HL-60/S4 (cell line): ENCODE results near the gene MAP1LC3B.
"Not testable (repeated sequence)": the region's sequence is repeated elsewhere in the genome, so short reads cannot be mapped to it uniquely, and the experiment has no call there.

ENCODE experiments used
- in situ Hi-C: fragments of 300-500 bp; cut with MboI; formaldehyde crosslinking; loops from 2 replicates; pipeline ENCODE4 v1.14.3; 2022; ENCODE audit warnings: low sequenced_read_pairs

MAP1LC3B gene

GRCh38 chr16:87380403-87380802, 11.7 kb upstream of the MAP1LC3B start:
- in situ Hi-C loops: no loop called here

DNA sequence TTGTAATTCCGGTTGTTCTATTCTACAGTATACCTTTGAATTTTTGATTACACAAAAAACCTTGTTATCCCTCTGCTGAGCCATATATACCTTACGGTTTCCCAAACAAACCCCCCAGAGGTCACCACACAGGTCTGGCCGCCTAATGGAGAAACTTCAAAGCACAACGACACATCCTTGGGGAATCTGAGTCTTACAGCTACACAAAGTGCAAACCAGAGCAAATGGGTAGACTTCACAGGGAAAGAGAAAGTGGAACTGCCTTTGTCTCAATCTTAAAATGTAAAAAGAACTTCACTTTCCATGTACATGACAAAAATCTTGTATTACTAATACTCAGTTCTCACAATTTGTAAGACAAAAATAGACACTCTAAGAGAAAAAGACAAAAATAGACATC, 11.3 kb upstream of the MAP1LC3B start:
- in situ Hi-C loops: no loop called here

DNA sequence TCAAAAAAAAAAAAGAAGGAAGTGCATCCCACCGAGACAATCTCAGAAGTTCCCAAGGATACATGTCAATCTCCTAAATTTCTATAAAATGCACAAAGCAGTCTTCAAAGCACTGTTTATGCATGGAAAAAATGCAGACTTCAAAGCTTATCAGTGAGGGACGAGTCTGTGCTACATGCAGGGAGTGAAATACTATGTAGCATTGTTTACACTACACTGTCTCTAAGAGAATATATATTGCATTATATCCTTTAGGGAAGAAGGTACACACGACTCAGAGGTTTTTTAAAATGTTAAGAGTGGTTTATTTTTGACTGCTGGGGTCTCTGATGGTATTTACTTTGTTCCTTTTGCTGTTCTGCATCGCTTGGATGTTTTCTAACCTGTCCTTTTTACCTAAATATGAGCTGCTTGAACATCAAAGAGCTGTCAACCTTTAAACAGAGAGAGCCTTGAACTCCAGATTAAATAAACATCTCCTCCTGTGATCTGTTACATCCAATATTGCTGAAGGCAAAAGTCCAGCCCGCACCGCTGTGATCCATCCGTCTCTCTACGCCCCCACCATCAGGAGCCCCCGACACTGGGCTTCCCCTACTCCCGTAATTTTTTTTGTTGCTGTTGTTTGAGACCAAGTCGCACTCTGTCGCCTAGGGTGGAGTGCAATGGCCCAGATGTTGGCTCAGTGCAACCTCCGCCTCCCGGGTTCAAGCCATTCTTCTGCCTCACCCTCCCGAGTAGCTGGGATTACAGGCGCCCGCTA, 9.9 kb upstream of the MAP1LC3B start:
- in situ Hi-C loops: no loop called here

GRCh38 chr16:87383505-87384161, 8.5 kb upstream of the MAP1LC3B start, which contains the start of gene FBXO31:
Gene FBXO31 (minus strand): TSS chr16:87383776. CDS start chr16:87383744, 32 bp downstream.
- in situ Hi-C loops: no loop called here

- in situ Hi-C loops: no loop called here
Observed at GRCh38 chr16:87384162-87384874, 7.8 kb upstream of the MAP1LC3B start.

DNA sequence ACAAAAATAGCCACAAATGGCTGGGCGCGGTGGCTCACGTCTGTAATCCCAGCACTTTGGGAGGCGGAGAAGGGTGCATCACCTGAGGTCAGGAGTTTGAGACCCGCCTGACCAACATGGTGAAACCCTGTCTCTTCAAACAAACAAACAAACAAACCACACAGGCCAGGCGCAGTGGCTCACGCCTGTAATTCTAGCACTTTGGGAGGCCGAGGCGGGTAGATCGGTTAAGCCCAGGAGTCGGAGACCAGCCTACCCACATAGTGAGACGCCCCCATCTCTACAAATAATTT, 7.3 kb upstream of the MAP1LC3B start:
- in situ Hi-C loops: not testable (repeated sequence)

DNA sequence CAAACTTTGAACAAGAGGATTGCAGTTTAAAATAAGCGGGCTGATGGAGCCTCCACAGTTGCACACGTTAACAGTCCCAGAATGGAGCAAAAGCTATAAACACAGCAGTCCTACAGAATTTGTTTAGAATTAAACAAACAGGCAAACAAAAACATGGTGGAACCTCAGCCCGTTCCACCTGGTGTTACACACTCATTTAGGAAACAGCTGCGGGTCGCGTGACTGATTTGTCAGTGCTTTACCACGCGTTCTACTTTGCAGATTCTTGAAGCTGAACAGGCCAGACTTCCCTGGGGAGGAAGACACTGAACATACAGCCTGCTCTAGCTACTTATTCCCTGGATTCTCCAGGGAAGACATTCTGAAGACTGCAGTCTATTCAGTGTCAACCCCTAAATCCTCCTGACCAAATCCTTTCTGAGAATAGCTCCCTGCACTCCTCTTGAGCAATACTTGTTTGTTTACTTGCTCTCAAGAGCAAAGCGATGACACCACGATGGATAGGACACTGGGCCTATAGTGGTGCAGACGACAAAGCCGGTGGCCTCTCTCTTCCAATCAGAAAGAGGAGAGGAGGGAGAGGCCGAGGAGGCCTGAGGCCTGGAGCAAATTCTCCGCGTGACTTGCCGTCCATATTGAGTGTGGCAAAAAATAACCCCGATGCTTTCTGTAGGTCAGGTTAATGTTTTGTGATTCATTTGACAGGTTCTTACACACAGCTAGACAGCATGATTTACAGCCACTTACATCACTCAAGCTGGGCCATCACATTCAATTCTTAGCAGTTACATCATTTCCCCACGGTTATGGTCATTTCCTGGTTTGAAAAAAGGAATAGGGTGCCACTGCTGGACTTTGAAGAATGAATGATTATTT, 4.0 kb upstream of the MAP1LC3B start:
- in situ Hi-C loops: no loop called here

GRCh38 chr16:87388818-87389134, 3.4 kb upstream of the MAP1LC3B start:
- in situ Hi-C loops: no loop called here

- in situ Hi-C loops: no loop called here
Observed at GRCh38 chr16:87389245-87389644, 2.9 kb upstream of the MAP1LC3B start.

- in situ Hi-C loops: not testable (repeated sequence)
Observed at GRCh38 chr16:87389914-87390313, 2.2 kb upstream of the MAP1LC3B start.

DNA sequence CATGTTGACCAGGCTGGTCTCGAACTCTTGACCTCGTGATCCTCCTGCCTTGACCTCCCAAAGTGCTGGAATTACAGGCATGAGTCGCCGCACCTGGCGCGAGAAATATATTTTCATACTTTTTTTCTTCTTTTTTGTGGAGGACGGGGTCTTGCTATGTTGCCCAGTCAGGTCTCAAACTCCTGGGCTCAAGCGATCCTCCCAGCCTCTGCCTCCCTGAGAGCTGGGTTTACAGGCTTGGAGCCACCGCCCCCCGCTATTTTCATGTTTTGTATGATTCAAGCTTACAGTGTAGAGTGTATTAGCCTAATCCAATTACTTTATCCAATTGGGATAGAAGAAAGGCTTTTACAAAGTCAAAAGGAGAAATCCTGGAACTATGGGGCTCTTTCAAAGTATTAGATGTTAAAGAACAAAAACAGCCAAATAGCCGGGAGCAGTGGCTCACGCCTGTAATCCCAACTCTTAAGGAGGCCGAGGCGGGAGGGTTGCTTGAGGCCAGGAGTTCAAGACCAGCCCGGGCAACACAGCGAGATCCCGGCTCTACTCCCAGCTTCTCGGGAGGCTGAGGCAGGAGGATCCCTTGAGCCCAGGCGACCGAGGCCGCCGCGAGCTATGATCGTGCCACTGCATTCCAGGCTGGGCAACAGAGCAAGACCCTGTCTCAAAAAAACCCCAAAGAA, 1.4 kb upstream of the MAP1LC3B start:
- in situ Hi-C loops: no loop called here

DNA sequence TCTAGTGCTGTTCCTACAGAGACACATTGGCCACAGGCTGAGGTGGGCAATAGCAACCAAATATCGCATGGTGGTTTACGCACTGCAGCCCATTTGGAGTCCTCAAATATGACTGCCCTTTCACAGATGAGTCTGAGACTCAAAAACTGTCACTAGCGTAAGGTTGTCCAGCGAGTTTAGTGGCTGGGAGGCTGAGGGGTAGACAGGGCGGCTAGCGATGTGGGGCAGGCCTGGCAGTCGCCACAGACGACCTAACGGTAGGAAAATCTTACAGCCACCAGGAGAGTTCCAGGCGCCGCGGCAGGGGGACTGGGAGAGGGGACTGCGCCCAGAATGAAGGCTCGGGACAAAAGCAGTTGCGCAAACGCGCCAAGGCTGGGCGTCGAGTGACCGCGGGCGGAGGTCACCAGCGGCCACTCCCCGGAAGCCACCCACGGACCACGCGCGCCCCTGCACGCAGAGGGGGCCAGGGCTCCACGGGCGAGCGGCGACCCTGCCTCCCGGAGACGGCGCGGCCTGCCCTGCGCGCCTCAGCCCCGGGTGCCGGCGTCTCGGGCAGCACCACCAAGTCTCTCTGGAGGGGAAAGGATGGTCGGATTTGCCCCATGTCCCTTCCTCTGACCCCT, 699 bp upstream of the MAP1LC3B start:
- in situ Hi-C loops: no loop called here

- in situ Hi-C loops: no loop called here
Observed at GRCh38 chr16:87392821-87393679, 914 bp downstream of the MAP1LC3B start.

DNA sequence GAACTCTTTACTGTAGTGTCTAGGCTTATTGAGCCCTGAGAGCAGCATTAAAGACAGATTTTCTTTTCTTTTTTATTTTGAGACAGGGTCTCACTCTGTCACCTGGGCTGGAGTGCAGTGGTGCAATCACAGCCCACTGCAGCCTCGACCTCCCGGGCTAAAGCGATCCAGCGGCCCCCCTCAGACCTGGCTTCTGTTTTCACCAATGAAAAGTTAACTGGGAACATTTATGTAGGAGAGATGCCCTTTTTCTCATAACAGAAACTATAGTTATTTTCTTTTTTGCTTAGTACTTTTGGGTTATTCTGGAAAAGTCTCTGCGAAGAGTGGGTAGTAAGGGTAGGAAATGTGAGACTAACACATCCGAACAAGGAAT, 1.5 kb downstream of the MAP1LC3B start:
- in situ Hi-C loops: no loop called here

GRCh38 chr16:87395181-87395842, 3.2 kb downstream of the MAP1LC3B start:
- in situ Hi-C loops: no loop called here

DNA sequence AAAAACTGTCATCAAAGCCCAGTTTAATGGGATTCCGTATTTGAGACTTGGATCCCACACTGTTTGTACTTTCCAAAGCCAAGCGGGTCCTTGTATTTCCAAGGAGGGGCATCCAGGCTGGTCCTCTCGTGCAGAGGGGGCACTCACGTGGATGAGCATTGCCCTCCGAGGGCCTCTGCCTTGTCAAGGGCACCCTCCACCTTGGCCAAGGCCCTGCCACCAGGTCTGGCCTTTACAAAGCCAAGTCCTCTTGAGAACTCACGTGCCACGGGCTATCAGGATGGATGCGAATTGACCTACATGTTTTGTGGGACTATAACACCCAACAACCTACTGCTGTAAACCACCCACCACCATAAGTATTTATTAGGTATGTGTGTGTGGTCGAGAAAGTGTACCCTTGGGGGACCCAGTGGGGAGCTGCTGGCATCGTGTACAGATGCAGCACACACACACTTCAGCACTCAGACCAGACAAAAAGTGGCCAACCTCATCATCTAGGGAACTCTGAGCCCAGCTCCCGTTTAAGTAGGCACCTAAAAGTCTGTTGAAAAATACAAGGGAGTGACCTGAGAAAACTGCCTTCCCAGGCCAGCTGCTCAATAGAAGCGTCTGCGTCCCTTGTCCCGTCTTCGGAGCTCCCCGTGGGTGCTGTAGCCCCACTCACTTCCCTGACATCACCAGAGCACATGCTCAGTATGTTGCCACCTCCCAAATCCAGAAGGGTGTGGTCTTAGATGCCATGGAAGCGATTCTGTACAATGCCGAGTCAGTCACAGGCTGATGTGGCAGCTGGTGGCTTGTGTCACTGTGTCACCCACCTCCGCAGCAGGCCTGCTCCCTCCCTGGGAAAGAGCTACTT, 12.9 kb downstream of the MAP1LC3B start:
- in situ Hi-C loops: loop anchor here (25.0 kb wide), 1 partner anchor 232 kb away; no protein-coding TSS in a partner anchor

GRCh38 chr16:87406495-87407088, 14.5 kb downstream of the MAP1LC3B start:
- in situ Hi-C loops: loop anchor here (25.0 kb wide), 1 partner anchor 231 kb away; no protein-coding TSS in a partner anchor
